Upper lobe of left lung (tissue), 6 donors: ENCODE results near the gene COL19A1. TPM values are rescaled to one million over a fixed set of nuclear protein-coding genes. Genes with fewer than 3 reads are reported as not detected.

Experiments
- ATAC-seq, 2 donors: fragments of 200-7000 bp; cut with Tn5 transposase; one replicate each; pipeline ENCODE4 v1.9.1; 2022; ENCODE audit warnings: mild to moderate bottlenecking in 2 of 2, moderate library complexity in 2 of 2; ENCODE audit not compliant: low FRiP score in 2 of 2
- DNase-seq, 2 donors: peaks; one replicate each; pipeline ENCODE4 v3.0.0-alpha.2; 2019 to 2020
- H3K27ac ChIP-seq, 4 donors: fragments of 200-600 bp; sonication (generic); one replicate each; pipeline ENCODE4 v1.5.1; 2016 to 2019
- H3K27me3 ChIP-seq, 4 donors: fragments of 200-600 bp; sonication (generic); one replicate each; pipeline ENCODE4 v1.5.1; 2017 to 2019
- H3K36me3 ChIP-seq, 4 donors: fragments of 200-600 bp; sonication (generic); one replicate each; pipeline ENCODE4 v1.5.1; 2016 to 2019
- H3K4me1 ChIP-seq, 4 donors: fragments of 200-600 bp; sonication (generic); one replicate each; pipeline ENCODE4 v1.5.1; 2018 to 2019
- H3K4me3 ChIP-seq, 4 donors: fragments of 200-600 bp; sonication (generic); one replicate each; pipeline ENCODE4 v1.5.1; 2017 to 2019; ENCODE audit warnings: mild to moderate bottlenecking in 2 of 4, moderate library complexity in 1 of 4
- H3K9me3 ChIP-seq, 4 donors: fragments of 200-600 bp; sonication (generic); one replicate each; pipeline ENCODE4 v1.5.1; 2018 to 2019
- CTCF ChIP-seq, 6 experiments: fragments of 450-650 bp in 4 of 6; fragments of 200-600 bp in 2 of 6; sonication (generic) in 2 of 6; IDR thresholded peaks; one replicate each; pipeline ENCODE4 v1.5.1; 2016 to 2019; ENCODE audit warnings: antibody characterized with exemption in 6 of 6
- EP300 ChIP-seq, 4 donors: sonication (generic); formaldehyde crosslinking; IDR thresholded peaks; one replicate each; pipeline ENCODE4 v1.5.1; 2017; ENCODE audit warnings: antibody characterized with exemption in 4 of 4, control low read depth in 2 of 4
- POLR2A ChIP-seq, 4 donors: fragments of 450-650 bp; IDR thresholded peaks; one replicate each; pipeline ENCODE4 v1.5.1; 2016 to 2017; ENCODE audit warnings: antibody characterized with exemption in 4 of 4, mild to moderate bottlenecking in 2 of 4
- POLR2AphosphoS5 ChIP-seq, 2 donors: sonication (generic); formaldehyde crosslinking; IDR thresholded peaks; one replicate each; pipeline ENCODE4 v1.5.1; 2017; ENCODE audit warnings: antibody characterized with exemption in 2 of 2
- WGBS, 2 donors: methylation state at CpG; one replicate each; pipeline ENCODE4 v1.1.5; 2017 to 2018; 5-methylcytosine and 5-hydroxymethylcytosine counted together
- total RNA-seq, 6 donors: library from RNA; depleted of rRNA in 4 of 6; stranded (reverse); fragments of >200 nt in 4 of 6; gene quantifications; one replicate each; pipeline versions ENCODE4 v1.1.0 to v1.2.1, GENCODE V29; 2016 to 2021
- donor health status: DM: no; HTN: no; CAD: no; lungs with moderate emphysema.
- donor health status: DM: no; HTN: yes; CAD: no; lungs with severe emphysema.

COL19A1 gene
- total RNA-seq, 6 donors from 2014 or later: 0.49 to 1.0 TPM; not detected in 4

- Histone ChIP-seq H3K27ac (no peak overlapping the region), H3K36me3 (no peaks in the 10 kb centered on the region), H3K9me3 (no peaks in the 10 kb centered on the region), H3K4me3 (no peak overlapping the region), H3K27me3 (no peaks in the 10 kb centered on the region), H3K4me1 (no peaks in the 10 kb centered on the region)
- TF ChIP-seq POLR2AphosphoS5 (IDR thresholded peaks at IDR 0.05) (no peak), EP300 (IDR thresholded peaks at IDR 0.05) (no peak), POLR2A (IDR thresholded peaks at IDR 0.05) (no peak), CTCF (IDR thresholded peaks at IDR 0.05) (no peak)
- no peak for DNase-seq
- 66 to 71% methylated on average over 2 of the region's 2 CpGs for WGBS, 2 donors
- ATAC-seq: no peak
Observed at GRCh38 chr6:70164556-70164955, 298.2 kb downstream of the COL19A1 start.

- Histone ChIP-seq H3K4me3 (no peak overlapping the region), H3K9me3 (no peaks in the 10 kb centered on the region), H3K27me3 (no peaks in the 10 kb centered on the region), H3K36me3 (no peaks in the 10 kb centered on the region), H3K27ac (no peak overlapping the region), H3K4me1 (no peaks in the 10 kb centered on the region)
- TF ChIP-seq POLR2A (IDR thresholded peaks at IDR 0.05) (no peak), EP300 (IDR thresholded peaks at IDR 0.05) (no peak), CTCF (IDR thresholded peaks at IDR 0.05) (peak in 3 of 6 experiments; percentile 22 to 45 (median 31)), POLR2AphosphoS5 (IDR thresholded peaks at IDR 0.05) (no peak)
- peak; percentile 26 to 70 for DNase-seq
- ATAC-seq: peak in 1 of 2 donors; percentile 83
- 14 to 16% methylated on average over 24 of the region's 24 CpGs for WGBS, 2 donors
Observed at GRCh38 chr6:70166088-70166958, 300.0 kb downstream of the COL19A1 start.

- H3K4me1 ChIP-seq: no peaks in the 10 kb centered on the region
- TF ChIP-seq EP300 (IDR thresholded peaks at IDR 0.05) (no peak), CTCF (IDR thresholded peaks at IDR 0.05) (no peak), POLR2AphosphoS5 (IDR thresholded peaks at IDR 0.05) (no peak)
- no peaks in the 10 kb centered on the region for H3K27me3 ChIP-seq
- no peaks in the 10 kb centered on the region for H3K36me3 ChIP-seq
- no peak overlapping the region for H3K4me3 ChIP-seq
- DNase-seq: no peak
- no peak for ATAC-seq
- 75 to 76% methylated on average over 5 of the region's 5 CpGs for WGBS, 2 donors
- no peak overlapping the region for H3K27ac ChIP-seq
- no peaks in the 10 kb centered on the region for H3K9me3 ChIP-seq
Observed at GRCh38 chr6:70168681-70169377, 302.5 kb downstream of the COL19A1 start.

- no peak for DNase-seq
- no peak overlapping the region for H3K4me3 ChIP-seq
- no peak for ATAC-seq
- no peaks in the 10 kb centered on the region for H3K9me3 ChIP-seq
- H3K27ac ChIP-seq: no peak overlapping the region
- no peaks in the 10 kb centered on the region for H3K27me3 ChIP-seq
- H3K4me1 ChIP-seq: no peaks in the 10 kb centered on the region
- no peaks in the 10 kb centered on the region for H3K36me3 ChIP-seq
- TF ChIP-seq EP300 (IDR thresholded peaks at IDR 0.05): no peak
- TF ChIP-seq CTCF (IDR thresholded peaks at IDR 0.05): no peak
- TF ChIP-seq POLR2A (IDR thresholded peaks at IDR 0.05): no peak
- no peak for TF ChIP-seq POLR2AphosphoS5 (IDR thresholded peaks at IDR 0.05)
Observed at GRCh38 chr6:70171236-70171635, 304.9 kb downstream of the COL19A1 start.
